Measurements from ENCODE around the gene SUCLA2.

Gene SUCLA2

DNA sequence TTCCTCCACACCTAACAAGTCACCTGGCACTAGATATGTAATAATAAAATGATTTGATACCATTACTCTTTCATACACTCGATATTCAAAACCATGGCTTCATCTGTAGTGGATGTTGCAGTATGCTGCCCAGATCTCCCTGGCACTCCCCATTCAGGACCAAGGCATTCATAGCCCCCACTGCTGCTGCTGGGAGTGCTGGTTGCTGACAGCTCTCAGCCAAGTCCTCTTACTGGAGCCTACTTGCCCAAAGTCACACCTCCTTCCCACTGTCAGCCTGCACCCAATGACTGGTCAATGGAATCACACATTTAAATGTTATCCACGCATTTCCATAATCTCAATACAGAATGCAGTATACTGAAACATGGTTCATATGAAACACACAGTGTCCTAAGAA is 3.7 kb downstream of the SUCLA2 start:
- H3K9ac ChIP-seq (ENCODE audit: low read depth, low read length), result no peak overlapping the region
- no peaks in the 10 kb centered on the region for H3K27me3 ChIP-seq (ENCODE audit: control insufficient read depth, insufficient read depth, low read length)
- peaks cover 13% of the 10 kb centered on the region; the same call in 1 of the 2 replicates for H3K4me1 ChIP-seq (ENCODE audit: control insufficient read depth, insufficient read depth, low read length)
- no peaks in the 10 kb centered on the region for H3K9me3 ChIP-seq (ENCODE audit: control insufficient read depth, insufficient read depth, low read length)
- peaks cover 30% of the 10 kb centered on the region for H3K36me3 ChIP-seq (ENCODE audit: control insufficient read depth, insufficient read depth, low read length)
- H3K27ac ChIP-seq (ENCODE audit: low read depth, low read length), result no peak overlapping the region
- no peak overlapping the region for H3K4me3 ChIP-seq (ENCODE audit: low read depth, low read length)

DNA sequence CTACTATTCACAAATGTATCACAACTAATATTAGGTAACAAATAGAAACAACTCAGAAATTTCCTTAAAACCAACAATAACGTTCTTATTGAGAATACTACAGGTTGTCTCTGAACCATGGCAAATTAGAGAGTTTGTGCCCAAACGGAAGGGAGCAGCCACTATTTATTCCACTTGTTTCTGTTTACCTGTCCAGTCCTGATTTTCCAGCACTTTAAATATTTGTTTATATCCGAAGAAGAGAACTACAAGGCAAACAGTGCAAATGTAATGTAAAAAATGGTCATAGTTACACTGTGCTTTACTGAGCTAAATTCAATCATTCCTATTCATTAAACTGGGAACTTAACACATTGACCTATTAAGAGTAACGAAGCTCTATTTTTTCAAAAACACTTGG is 9.2 kb downstream of the SUCLA2 start:
- H3K4me3 ChIP-seq (ENCODE audit: low read depth, low read length), result no peak overlapping the region
- H3K9ac ChIP-seq (ENCODE audit: low read depth, low read length), result no peak overlapping the region
- no peaks in the 10 kb centered on the region for H3K9me3 ChIP-seq (ENCODE audit: control insufficient read depth, insufficient read depth, low read length)
- no peaks in the 10 kb centered on the region for H3K27me3 ChIP-seq (ENCODE audit: control insufficient read depth, insufficient read depth, low read length)
- no peaks in the 10 kb centered on the region for H3K4me1 ChIP-seq (ENCODE audit: control insufficient read depth, insufficient read depth, low read length)
- H3K27ac ChIP-seq (ENCODE audit: low read depth, low read length), result no peak overlapping the region
- H3K36me3 ChIP-seq (ENCODE audit: control insufficient read depth, insufficient read depth, low read length), result peaks cover 72% of the 10 kb centered on the region

DNA sequence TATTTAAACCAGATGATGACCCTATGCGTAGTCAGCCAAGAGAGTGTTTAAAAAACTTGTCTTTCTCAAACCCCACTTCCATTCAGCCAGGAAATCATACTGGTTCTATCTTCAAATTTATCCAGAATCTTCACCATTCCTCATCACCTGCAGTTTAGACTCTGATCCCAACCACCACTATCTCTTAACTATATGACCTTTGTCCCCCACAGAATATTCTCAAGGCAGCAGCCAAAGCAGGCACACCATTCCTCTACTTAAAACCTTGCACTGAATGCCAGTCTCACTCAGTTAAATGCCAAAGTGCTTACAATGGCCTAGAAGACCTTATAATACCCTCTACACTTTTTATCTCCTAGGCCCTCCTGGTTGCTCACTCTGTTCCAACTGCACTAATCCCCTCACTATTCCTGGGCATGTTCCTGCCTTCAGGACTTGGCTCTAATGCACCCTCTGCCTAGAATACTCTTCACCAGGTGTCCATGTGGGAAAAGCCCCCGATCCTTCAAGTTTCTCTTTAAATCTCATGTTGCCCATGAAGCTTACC is 10.1 kb downstream of the SUCLA2 start:
- Histone ChIP-seq H3K36me3 (ENCODE audit: control insufficient read depth, insufficient read depth, low read length) (peaks cover 73% of the 10 kb centered on the region), H3K9ac (ENCODE audit: low read depth, low read length) (no peak overlapping the region), H3K4me1 (ENCODE audit: control insufficient read depth, insufficient read depth, low read length) (no peaks in the 10 kb centered on the region), H3K27me3 (ENCODE audit: control insufficient read depth, insufficient read depth, low read length) (no peaks in the 10 kb centered on the region), H3K9me3 (ENCODE audit: control insufficient read depth, insufficient read depth, low read length) (no peaks in the 10 kb centered on the region), H3K4me3 (ENCODE audit: low read depth, low read length) (no peak overlapping the region), H3K27ac (ENCODE audit: low read depth, low read length) (no peak overlapping the region)

DNA sequence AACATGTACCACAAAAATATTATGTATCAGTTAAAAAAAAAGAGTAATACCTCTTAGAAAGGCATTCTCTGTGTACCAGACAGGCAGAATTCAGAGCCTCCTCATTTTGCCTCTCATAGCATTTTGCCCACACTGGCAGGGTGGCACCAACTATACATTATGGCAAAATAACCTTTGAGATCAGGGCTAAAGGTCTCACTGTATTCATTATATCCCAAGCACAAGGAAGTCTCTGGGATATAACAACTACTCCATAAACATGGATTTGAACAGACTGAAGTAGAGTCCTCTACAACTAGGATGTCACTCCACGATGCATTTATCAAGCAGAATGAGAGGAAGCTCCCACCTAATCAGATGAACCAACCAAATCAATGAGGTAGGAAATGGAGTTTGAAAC is 10.6 kb downstream of the SUCLA2 start:
- peaks cover 77% of the 10 kb centered on the region for H3K36me3 ChIP-seq (ENCODE audit: control insufficient read depth, insufficient read depth, low read length)

DNA sequence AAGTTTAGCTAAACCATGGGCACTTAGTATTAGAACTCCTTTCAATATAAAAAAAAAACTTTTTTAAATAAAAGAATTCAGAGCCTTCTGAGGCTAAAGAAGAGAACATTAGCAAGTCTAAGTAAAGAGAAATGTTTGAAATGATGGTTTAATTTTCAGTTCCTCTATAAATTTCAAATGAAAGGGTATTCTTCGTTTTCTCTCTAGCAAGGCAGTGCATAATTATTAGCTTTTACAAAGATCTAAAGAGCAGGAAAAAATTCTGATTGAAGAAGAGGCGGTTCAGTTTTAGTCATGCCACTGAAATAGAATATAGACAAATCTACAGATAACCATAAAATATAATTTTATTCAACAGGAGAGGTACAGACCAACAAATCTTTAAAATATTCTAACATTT is 18.0 kb downstream of the SUCLA2 start:
- H3K9ac ChIP-seq (ENCODE audit: low read depth, low read length), result no peak overlapping the region
- H3K4me1 ChIP-seq (ENCODE audit: control insufficient read depth, insufficient read depth, low read length), result no peaks in the 10 kb centered on the region
- no peak overlapping the region for H3K27ac ChIP-seq (ENCODE audit: low read depth, low read length)
- peaks cover 36% of the 10 kb centered on the region for H3K36me3 ChIP-seq (ENCODE audit: control insufficient read depth, insufficient read depth, low read length)
- no peaks in the 10 kb centered on the region for H3K27me3 ChIP-seq (ENCODE audit: control insufficient read depth, insufficient read depth, low read length)
- no peak overlapping the region for H3K4me3 ChIP-seq (ENCODE audit: low read depth, low read length)
- H3K9me3 ChIP-seq (ENCODE audit: control insufficient read depth, insufficient read depth, low read length), result no peaks in the 10 kb centered on the region

More for the DNA sequence above, 10.6 kb downstream of the SUCLA2 start:
- H3K9ac ChIP-seq (ENCODE audit: low read depth, low read length), result no peak overlapping the region
- no peak overlapping the region for H3K4me3 ChIP-seq (ENCODE audit: low read depth, low read length)
- H3K4me1 ChIP-seq (ENCODE audit: control insufficient read depth, insufficient read depth, low read length), result no peaks in the 10 kb centered on the region
- no peak overlapping the region for H3K27ac ChIP-seq (ENCODE audit: low read depth, low read length)
- H3K9me3 ChIP-seq (ENCODE audit: control insufficient read depth, insufficient read depth, low read length), result no peaks in the 10 kb centered on the region
- no peaks in the 10 kb centered on the region for H3K27me3 ChIP-seq (ENCODE audit: control insufficient read depth, insufficient read depth, low read length)

DNA sequence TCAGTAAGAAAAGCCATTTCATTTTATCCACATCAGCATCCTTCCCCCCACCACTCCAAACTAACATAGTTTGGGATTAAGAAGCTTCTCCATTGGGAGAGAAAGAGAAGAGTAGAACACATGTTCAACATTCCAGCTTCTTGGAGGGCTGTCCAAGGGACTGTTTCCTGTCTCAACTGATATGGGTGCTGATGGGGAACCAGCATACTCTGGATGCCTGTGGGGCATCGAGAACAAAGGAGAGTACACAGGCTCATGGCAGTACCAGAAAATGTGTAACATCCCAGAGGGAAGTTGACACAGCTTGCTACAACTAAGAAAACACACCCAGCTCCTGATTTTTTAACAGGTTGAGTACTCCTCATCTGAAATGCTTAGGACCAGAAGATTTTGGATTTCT is 24.7 kb downstream of the SUCLA2 start:
- H3K9me3 ChIP-seq (ENCODE audit: control insufficient read depth, insufficient read depth, low read length), result no peaks in the 10 kb centered on the region
- H3K4me3 ChIP-seq (ENCODE audit: low read depth, low read length), result no peak overlapping the region
- H3K9ac ChIP-seq (ENCODE audit: low read depth, low read length), result no peak overlapping the region
- no peak overlapping the region for H3K27ac ChIP-seq (ENCODE audit: low read depth, low read length)
- no peaks in the 10 kb centered on the region for H3K27me3 ChIP-seq (ENCODE audit: control insufficient read depth, insufficient read depth, low read length)
- H3K4me1 ChIP-seq (ENCODE audit: control insufficient read depth, insufficient read depth, low read length), result no peaks in the 10 kb centered on the region
- peaks cover 20% of the 10 kb centered on the region for H3K36me3 ChIP-seq (ENCODE audit: control insufficient read depth, insufficient read depth, low read length)

DNA sequence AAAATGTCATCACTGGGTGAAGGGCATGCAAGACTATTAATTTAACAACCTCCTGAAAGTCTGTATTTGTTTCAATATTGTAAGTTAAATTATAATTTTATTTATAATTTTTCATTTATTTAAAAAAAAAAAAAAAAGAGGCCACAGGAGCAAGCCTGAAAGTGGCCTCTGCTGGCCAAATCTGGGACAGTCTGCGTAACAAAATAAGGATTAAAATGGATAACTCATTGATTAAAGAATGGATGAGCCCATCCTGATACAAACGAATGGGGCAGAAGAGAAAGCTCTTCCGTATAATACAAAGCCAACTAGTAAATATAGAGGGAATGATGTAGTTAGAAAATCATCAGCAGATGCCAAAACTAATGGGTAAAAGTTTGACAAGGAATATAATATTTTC is 36.2 kb downstream of the SUCLA2 start:
- Histone ChIP-seq H3K9ac (ENCODE audit: low read depth, low read length) (no peak overlapping the region), H3K4me1 (ENCODE audit: control insufficient read depth, insufficient read depth, low read length) (no peaks in the 10 kb centered on the region), H3K4me3 (ENCODE audit: low read depth, low read length) (no peak overlapping the region), H3K36me3 (ENCODE audit: control insufficient read depth, insufficient read depth, low read length) (peaks cover 79% of the 10 kb centered on the region), H3K9me3 (ENCODE audit: control insufficient read depth, insufficient read depth, low read length) (peaks cover 48% of the 10 kb centered on the region), H3K27ac (ENCODE audit: low read depth, low read length) (no peak overlapping the region), H3K27me3 (ENCODE audit: control insufficient read depth, insufficient read depth, low read length) (no peaks in the 10 kb centered on the region)

DNA sequence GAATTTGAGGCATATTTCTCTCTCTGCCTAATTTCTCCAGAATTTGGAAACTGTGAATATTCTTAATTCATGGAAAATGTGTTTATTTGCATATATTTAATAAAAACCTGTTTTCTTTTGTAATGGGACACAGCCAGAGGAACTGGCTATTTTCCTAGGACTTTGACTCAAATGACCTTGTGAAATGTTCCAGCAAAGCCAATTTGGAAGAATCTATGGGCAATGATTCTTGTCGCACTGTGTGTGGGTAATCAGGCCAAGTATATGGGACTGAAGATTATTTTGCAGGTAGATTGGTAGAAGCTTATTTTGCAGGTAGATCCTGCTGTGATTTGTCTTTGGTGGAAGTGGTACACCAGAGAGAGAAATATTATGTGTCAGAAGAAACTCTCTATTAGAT is 38.8 kb downstream of the SUCLA2 start:
- Histone ChIP-seq H3K9ac (ENCODE audit: low read depth, low read length) (no peak overlapping the region), H3K9me3 (ENCODE audit: control insufficient read depth, insufficient read depth, low read length) (peaks cover 74% of the 10 kb centered on the region), H3K27me3 (ENCODE audit: control insufficient read depth, insufficient read depth, low read length) (no peaks in the 10 kb centered on the region), H3K27ac (ENCODE audit: low read depth, low read length) (no peak overlapping the region), H3K4me1 (ENCODE audit: control insufficient read depth, insufficient read depth, low read length) (no peaks in the 10 kb centered on the region), H3K4me3 (ENCODE audit: low read depth, low read length) (no peak overlapping the region), H3K36me3 (ENCODE audit: control insufficient read depth, insufficient read depth, low read length) (peaks cover 86% of the 10 kb centered on the region)

DNA sequence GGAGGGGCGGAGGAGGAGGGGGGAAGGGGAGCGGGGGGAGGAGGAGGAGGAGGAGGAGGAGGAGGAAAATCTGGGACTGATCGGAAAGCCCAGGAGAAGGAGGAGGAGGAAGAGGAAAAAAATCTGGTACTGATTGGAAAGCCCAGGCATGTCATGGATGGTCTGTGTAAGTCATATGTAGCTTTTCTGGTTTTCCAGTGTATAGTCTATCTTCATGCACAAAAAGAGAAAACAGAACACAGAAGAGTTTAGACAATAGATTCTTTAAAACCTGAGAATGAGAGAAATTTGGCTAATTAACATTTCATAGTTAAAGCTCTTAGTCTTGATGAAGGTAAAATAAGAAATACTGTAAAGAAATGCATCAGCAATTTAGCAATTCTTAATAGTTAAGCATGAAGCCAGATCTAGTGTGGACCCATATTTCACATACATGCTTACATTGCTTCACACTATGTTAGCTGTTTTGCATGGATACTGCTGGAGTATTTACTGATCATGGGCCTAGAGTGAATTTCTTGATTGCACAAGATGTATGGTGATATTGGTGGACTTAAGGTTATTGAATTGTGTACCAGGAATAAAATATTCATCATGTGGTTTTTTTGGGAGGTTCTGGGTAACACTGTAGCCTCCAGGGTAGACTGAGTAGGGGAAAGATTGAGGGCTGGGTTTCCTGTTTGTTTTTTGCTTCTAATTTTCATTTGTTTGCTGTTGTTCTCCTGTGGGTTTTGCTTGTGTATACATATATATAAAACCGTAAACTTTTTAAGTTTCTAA is 41.4 kb downstream of the SUCLA2 start:
- no peak overlapping the region for H3K27ac ChIP-seq (ENCODE audit: low read depth, low read length)
- no peaks in the 10 kb centered on the region for H3K4me1 ChIP-seq (ENCODE audit: control insufficient read depth, insufficient read depth, low read length)
- H3K4me3 ChIP-seq (ENCODE audit: low read depth, low read length), result no peak overlapping the region
- no peaks in the 10 kb centered on the region for H3K27me3 ChIP-seq (ENCODE audit: control insufficient read depth, insufficient read depth, low read length)
- H3K36me3 ChIP-seq (ENCODE audit: control insufficient read depth, insufficient read depth, low read length), result peaks cover 75% of the 10 kb centered on the region
- H3K9ac ChIP-seq (ENCODE audit: low read depth, low read length), result no peak overlapping the region
- peaks cover 77% of the 10 kb centered on the region for H3K9me3 ChIP-seq (ENCODE audit: control insufficient read depth, insufficient read depth, low read length)

DNA sequence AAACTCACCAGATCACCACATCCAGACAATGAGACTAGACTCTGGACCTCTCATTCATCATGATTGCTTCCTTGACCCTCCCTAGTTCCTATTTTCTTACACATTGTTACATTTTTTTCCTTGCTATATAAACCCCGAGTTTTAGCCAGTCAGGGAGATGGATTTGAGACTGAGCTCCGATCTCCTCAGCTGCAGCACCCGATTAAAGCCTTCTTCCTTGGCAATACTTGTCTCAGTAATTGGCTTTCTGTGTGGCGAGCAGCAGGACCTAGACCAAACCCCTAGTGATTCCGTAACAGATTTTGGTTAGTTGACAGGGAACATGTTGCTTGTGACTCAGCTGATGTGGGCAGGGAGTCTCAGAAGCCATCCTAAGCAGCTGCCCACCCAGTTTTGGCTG is 44.0 kb downstream of the SUCLA2 start:
- H3K4me3 ChIP-seq (ENCODE audit: low read depth, low read length), result no peak overlapping the region
- H3K27ac ChIP-seq (ENCODE audit: low read depth, low read length), result no peak overlapping the region
- H3K4me1 ChIP-seq (ENCODE audit: control insufficient read depth, insufficient read depth, low read length), result no peaks in the 10 kb centered on the region
- no peaks in the 10 kb centered on the region for H3K27me3 ChIP-seq (ENCODE audit: control insufficient read depth, insufficient read depth, low read length)
- peaks cover 80% of the 10 kb centered on the region for H3K36me3 ChIP-seq (ENCODE audit: control insufficient read depth, insufficient read depth, low read length)
- H3K9ac ChIP-seq (ENCODE audit: low read depth, low read length), result no peak overlapping the region
- peaks cover 59% of the 10 kb centered on the region for H3K9me3 ChIP-seq (ENCODE audit: control insufficient read depth, insufficient read depth, low read length)

DNA sequence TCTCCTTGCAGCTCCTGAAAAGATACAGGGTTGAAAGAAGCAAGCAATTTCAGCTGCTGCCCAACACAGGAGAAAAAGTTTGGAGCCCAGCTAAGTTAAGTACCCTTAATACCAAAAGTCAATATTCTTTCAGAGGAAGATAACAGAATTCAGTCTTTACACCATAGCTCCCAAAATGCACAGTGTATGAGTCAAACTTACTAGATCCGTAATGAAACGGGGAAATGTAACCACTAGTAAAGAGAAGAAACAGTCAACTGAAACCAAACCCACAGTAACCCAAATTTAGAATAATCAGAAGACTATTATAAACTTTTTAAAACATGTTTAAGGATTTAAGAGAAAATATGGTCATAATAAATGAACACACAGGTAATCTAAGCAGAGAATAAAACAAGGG is 45.2 kb downstream of the SUCLA2 start:
- no peaks in the 10 kb centered on the region for H3K27me3 ChIP-seq (ENCODE audit: control insufficient read depth, insufficient read depth, low read length)
- peaks cover 47% of the 10 kb centered on the region for H3K9me3 ChIP-seq (ENCODE audit: control insufficient read depth, insufficient read depth, low read length)
- no peaks in the 10 kb centered on the region for H3K4me1 ChIP-seq (ENCODE audit: control insufficient read depth, insufficient read depth, low read length)
- no peak overlapping the region for H3K9ac ChIP-seq (ENCODE audit: low read depth, low read length)
- peaks cover 71% of the 10 kb centered on the region for H3K36me3 ChIP-seq (ENCODE audit: control insufficient read depth, insufficient read depth, low read length)
- no peak overlapping the region for H3K4me3 ChIP-seq (ENCODE audit: low read depth, low read length)
- no peak overlapping the region for H3K27ac ChIP-seq (ENCODE audit: low read depth, low read length)
